HCT116 (cell line): ENCODE measurements around the gene CCDC197. TPM values are rescaled to one million over a fixed set of nuclear protein-coding genes. Genes with fewer than 3 reads are reported as not detected.

Source experiments
- ATAC-seq: fragments of 200-7000 bp; cut with Tn5 transposase; 2 replicates; pipeline ENCODE4 v1.9.1; 2020; ENCODE audit warnings: mild to moderate bottlenecking, moderate library complexity
- BruUV-seq: library from RNA; stranded (reverse); fragments of 400-500 nt; replicated peaks from 2 replicates; lab custom pipeline; 2021; lab: Mats Ljungman, UMichigan
- CTCF ChIA-PET: fragments of 300-600 bp; sonication (Branson Sonifier 250); formaldehyde crosslinking; loops from one replicate; lab custom pipeline; 2021; ENCODE audit warnings: antibody characterized with exemption; lab: Charles Lee
- POLR2A ChIA-PET: fragments of 300-600, 350-600 bp; sonication (Branson Sonifier 250); formaldehyde crosslinking; loops from one replicate; lab custom pipeline; 2021; ENCODE audit warnings: antibody characterized with exemption; lab: Charles Lee
- RAD21 ChIA-PET, 2 experiments: fragments of 300-600 bp; sonication (Branson Sonifier 250); formaldehyde crosslinking; loops; one replicate each; lab custom pipeline; 2023; ENCODE audit warnings: low total read pairs in 2 of 2; ENCODE audit not compliant: uncharacterized antibody in 2 of 2, unreplicated experiment in 2 of 2, low non-redundant PET in 1 of 2; lab: Charles Lee
- DNase-seq: peaks from one replicate; pipeline ENCODE4 v3.0.0-alpha.2; 2010; ENCODE audit warnings: low read depth, low spot score
- H2AFZ ChIP-seq: fragments of 200-600 bp; shearing (Covaris generic), sonication (generic); 2 replicates; pipeline ENCODE4 v1.6.1; 2017; ENCODE audit warnings: low read depth, mixed run types, mixed read lengths, antibody characterized with exemption, low read length; ENCODE audit not compliant: poor library complexity, severe bottlenecking
- H3K27ac ChIP-seq: 2 replicates; pipeline ENCODE4 v1.5.1; 2012; ENCODE audit warnings: low read depth, low read length
- H3K27me3 ChIP-seq: fragments of 200-600 bp; sonication (generic); 2 replicates; pipeline ENCODE4 v1.6.1; 2016; ENCODE audit warnings: mixed run types, low read length, mixed read lengths; ENCODE audit not compliant: insufficient read depth
- H3K36me3 ChIP-seq, 2 experiments: fragments of 200-500 bp in 1 of 2; fragments of 200-600 bp in 1 of 2; sonication (Bioruptor generic) in 1 of 2; sonication (generic) in 1 of 2; 2 replicates each; pipeline versions ENCODE4 v1.5.1 to v1.6.1; 2014 to 2016; ENCODE audit warnings: low read length in 2 of 2, inconsistent platforms in 1 of 2, mixed read lengths in 1 of 2, mixed run types in 1 of 2; ENCODE audit not compliant: insufficient read depth in 2 of 2, control insufficient read depth in 1 of 2
- H3K4me1 ChIP-seq, 2 experiments: fragments of 200-600 bp in 1 of 2; sonication (generic) in 1 of 2; 2 replicates each; pipeline versions ENCODE4 v1.5.1 to v1.6.1; 2012 to 2017; ENCODE audit warnings: low read length in 2 of 2, inconsistent platforms in 1 of 2, mild to moderate bottlenecking in 1 of 2, mixed read lengths in 1 of 2, mixed run types in 1 of 2, moderate library complexity in 1 of 2; ENCODE audit not compliant: insufficient read depth in 2 of 2, control insufficient read depth in 1 of 2
- H3K4me2 ChIP-seq: fragments of 200-600 bp; sonication (generic); 2 replicates; pipeline ENCODE4 v1.6.1; 2017; ENCODE audit warnings: mixed run types, low read length, mixed read lengths
- H3K4me3 ChIP-seq, 2 experiments: fragments of 200-600 bp in 1 of 2; sonication (generic) in 1 of 2; replicated peaks in 1 of 2; 2 replicates each; pipeline ENCODE4 v1.5.1; 2011 to 2016; ENCODE audit warnings: low read length in 2 of 2, control low read depth in 1 of 2, low read depth in 1 of 2, mild to moderate bottlenecking in 1 of 2, mixed read lengths in 1 of 2, mixed run types in 1 of 2
- H3K79me2 ChIP-seq: fragments of 200-600 bp; sonication (generic); 2 replicates; pipeline ENCODE4 v1.6.1; 2017; ENCODE audit warnings: mild to moderate bottlenecking, mixed run types, low read length, moderate library complexity, mixed read lengths; ENCODE audit not compliant: insufficient read depth
- H3K9ac ChIP-seq: fragments of 200-600 bp; sonication (generic); 2 replicates; pipeline ENCODE4 v1.6.1; 2016; ENCODE audit warnings: low read length, mixed read lengths
- H3K9me2 ChIP-seq: fragments of 200-600 bp; sonication (generic), shearing (Covaris generic); 2 replicates; pipeline ENCODE4 v1.6.1; 2017; ENCODE audit warnings: mixed run types, mild to moderate bottlenecking, moderate library complexity; ENCODE audit not compliant: insufficient read depth
- H3K9me3 ChIP-seq, 2 experiments: fragments of 200-500 bp in 1 of 2; fragments of 200-600 bp in 1 of 2; sonication (Bioruptor generic) in 1 of 2; sonication (generic) in 1 of 2; 2 replicates each; pipeline ENCODE4 v1.6.1; 2014 to 2017; ENCODE audit warnings: low read length in 2 of 2, mixed read lengths in 2 of 2, inconsistent platforms in 1 of 2, low read depth in 1 of 2, mild to moderate bottlenecking in 1 of 2, mixed run types in 1 of 2, moderate library complexity in 1 of 2; ENCODE audit not compliant: control insufficient read depth in 1 of 2, insufficient read depth in 1 of 2
- H4K20me1 ChIP-seq: fragments of 200-600 bp; sonication (generic), shearing (Covaris generic); 2 replicates; pipeline ENCODE4 v1.6.1; 2017; ENCODE audit warnings: mixed run types, mild to moderate bottlenecking, moderate library complexity; ENCODE audit not compliant: insufficient read depth
- FOSL1 ChIP-seq: IDR thresholded peaks from 2 replicates; pipeline ENCODE4 v1.6.1; 2012; ENCODE audit warnings: low read depth
- TCF7L2 ChIP-seq: IDR thresholded peaks from 2 replicates; pipeline ENCODE4 v1.7.0; 2011; ENCODE audit warnings: borderline replicate concordance, inconsistent platforms; ENCODE audit not compliant: insufficient read depth, insufficient read length; ENCODE audit errors: extremely low read depth
- intact Hi-C: fragments of 100-400 bp; cut with micrococcal nuclease; formaldehyde crosslinking; loops from 2 replicates; pipeline ENCODE4 v1.10.0; 2022
- total RNA-seq: library from RNA; stranded (reverse); gene quantifications from one replicate; pipeline ENCODE4 v1.2.1, GENCODE V29; 2021; ENCODE audit not compliant: unreplicated experiment

Gene CCDC197
- total RNA-seq, 1 experiment from 2014 or later, result not detected

- no peak overlapping the region for H3K9ac ChIP-seq
- no TSS peak for BruUV-seq
- intact Hi-C loops, result no loop called here
- no peaks in the 10 kb centered on the region for H3K36me3 ChIP-seq
- ATAC-seq (no peak), DNase-seq (no peak)
- H3K4me3 ChIP-seq, result no peak overlapping the region
- TF ChIP-seq TCF7L2, result no peak
- ChIA-PET RAD21 (no interaction called here), POLR2A (interaction anchor here (1.4 kb wide), 1 partner anchor 11 kb away, joined by 3 read pairs; no protein-coding TSS in a partner anchor), CTCF (interaction anchor here (1.9 to 8.7 kb wide), 2 partner anchors 34 kb away, joined by 7 to 120 read pairs; no protein-coding TSS in a partner anchor)
- H3K9me3 ChIP-seq, result no peaks in the 10 kb centered on the region
- H3K27ac ChIP-seq, result no peak overlapping the region
- H3K4me1 ChIP-seq, result peaks cover 0 to 7% of the 10 kb centered on the region in 2 experiments; a peak in 2 of 4 replicates
- H4K20me1 ChIP-seq, result no peaks in the 10 kb centered on the region
- H3K9me2 ChIP-seq, result no peaks in the 10 kb centered on the region
- no peak overlapping the region for H2AFZ ChIP-seq
- no peak overlapping the region for H3K4me2 ChIP-seq
- H3K27me3 ChIP-seq, result no peaks in the 10 kb centered on the region
- no peaks in the 10 kb centered on the region for H3K79me2 ChIP-seq
These were observed 23.5 kb upstream of the CCDC197 start for GRCh38 chr14:93973607-93974006.

GRCh38 chr14:93974299-93974698 is 22.8 kb upstream of the CCDC197 start:
- ChIA-PET CTCF (interaction anchor here (1.0 to 1.9 kb wide), 2 partner anchors 34 to 38 kb away, joined by 3 to 7 read pairs; no protein-coding TSS in a partner anchor), POLR2A (interaction anchor here (1.4 kb wide), 1 partner anchor 10 kb away, joined by 3 read pairs; no protein-coding TSS in a partner anchor), RAD21 (no interaction called here)
- H3K4me3 ChIP-seq, result no peak overlapping the region
- intact Hi-C loops, result no loop called here
- ATAC-seq, result no peak
- no peak for DNase-seq
- no peak overlapping the region for H3K27ac ChIP-seq
- H3K27me3 ChIP-seq, result no peaks in the 10 kb centered on the region
- H2AFZ ChIP-seq, result no peak overlapping the region
- BruUV-seq, result no TSS peak
- no peaks in the 10 kb centered on the region for H3K9me3 ChIP-seq
- no peak overlapping the region for H3K9ac ChIP-seq
- H3K4me1 ChIP-seq, result peaks cover 0 to 7% of the 10 kb centered on the region in 2 experiments; a peak in 2 of 4 replicates
- H3K4me2 ChIP-seq, result no peak overlapping the region
- no peaks in the 10 kb centered on the region for H4K20me1 ChIP-seq
- H3K36me3 ChIP-seq, result no peaks in the 10 kb centered on the region
- H3K9me2 ChIP-seq, result no peaks in the 10 kb centered on the region
- TF ChIP-seq FOSL1, result no peak
- no peaks in the 10 kb centered on the region for H3K79me2 ChIP-seq
